HG03571 (cell line): ENCODE data around the gene SRGAP1.

Experiments
- ATAC-seq: cut with Tn5 transposase; IDR thresholded peaks from one replicate; pipeline ENCODE4 v1.9.1; 2021; ENCODE audit not compliant: unreplicated experiment

SRGAP1 gene

GRCh38 chr12:63934936-63935335 lies 90.4 kb downstream of the SRGAP1 start:
- no peak for ATAC-seq

GRCh38 chr12:63935361-63935760 lies 90.9 kb downstream of the SRGAP1 start:
- ATAC-seq, result no peak

GRCh38 chr12:63937378-63938316 lies 93.1 kb downstream of the SRGAP1 start:
- ATAC-seq, result no peak

- ATAC-seq, result no peak
Measured at GRCh38 chr12:63940310-63941005, 96.0 kb downstream of the SRGAP1 start.

- no peak for ATAC-seq
Measured at GRCh38 chr12:63941166-63941800, 96.8 kb downstream of the SRGAP1 start.

GRCh38 chr12:63941879-63942278 lies 97.4 kb downstream of the SRGAP1 start:
- no peak for ATAC-seq

GRCh38 chr12:63942464-63943241 lies 98.2 kb downstream of the SRGAP1 start:
- no peak for ATAC-seq

- no peak for ATAC-seq
Measured at GRCh38 chr12:63944034-63944579, 99.6 kb downstream of the SRGAP1 start.

- no peak for ATAC-seq
Measured at GRCh38 chr12:63944586-63945228, 100.2 kb downstream of the SRGAP1 start.

- ATAC-seq, result no peak
Measured at GRCh38 chr12:63945777-63946176, 101.3 kb downstream of the SRGAP1 start.

GRCh38 chr12:63948211-63948610 lies 103.7 kb downstream of the SRGAP1 start:
- ATAC-seq, result no peak

- ATAC-seq, result no peak
Measured at GRCh38 chr12:63949902-63950301, 105.4 kb downstream of the SRGAP1 start.

GRCh38 chr12:63952995-63953394 lies 108.5 kb downstream of the SRGAP1 start:
- ATAC-seq, result no peak

- ATAC-seq, result no peak
Measured at GRCh38 chr12:63955831-63956666, 111.5 kb downstream of the SRGAP1 start.

- no peak for ATAC-seq
Measured at GRCh38 chr12:63957496-63957895, 113.0 kb downstream of the SRGAP1 start.

- ATAC-seq, result no peak
Measured at GRCh38 chr12:63958876-63959580, 114.5 kb downstream of the SRGAP1 start.

- ATAC-seq, result no peak
Measured at GRCh38 chr12:63961048-63961447, 116.5 kb downstream of the SRGAP1 start.

GRCh38 chr12:63961543-63961942 lies 117.0 kb downstream of the SRGAP1 start:
- no peak for ATAC-seq

GRCh38 chr12:63963868-63964267 lies 119.4 kb downstream of the SRGAP1 start:
- no peak for ATAC-seq
